Epithelial cell of esophagus (primary cell): Measurements from ENCODE around the gene SELENOF.
A peak's percentile ranks its signal among the peaks of the same experiment; 100 is the strongest.
"Not testable (repeated sequence)": the region's sequence is repeated elsewhere in the genome, so short reads cannot be mapped to it uniquely, and the experiment has no call there.

ENCODE experiments used
- DNase-seq: peaks from one replicate; pipeline ENCODE4 v3.0.0; 2010; ENCODE audit warnings: low read depth
- H3K4me3 ChIP-seq: 2 replicates; pipeline ENCODE4 v1.5.1; 2011; ENCODE audit warnings: mild to moderate bottlenecking, low read length, control low read depth
- CTCF ChIP-seq: IDR thresholded peaks from 2 replicates; pipeline ENCODE4 v1.5.1; 2011; ENCODE audit warnings: low read depth, mild to moderate bottlenecking, low read length, control low read depth, inconsistent platforms; ENCODE audit not compliant: insufficient read depth; ENCODE audit errors: missing control alignments

The SELENOF gene

GRCh38 chr1:86828024-86828423, 85.9 kb downstream of the SELENOF start:
- no peak overlapping the region for H3K4me3 ChIP-seq
- no peak for DNase-seq
- no peak for TF ChIP-seq CTCF

GRCh38 chr1:86826856-86827255, 87.1 kb downstream of the SELENOF start:
- peak; percentile 20 for DNase-seq
- no peak for TF ChIP-seq CTCF
- H3K4me3 ChIP-seq: no peak overlapping the region

DNA sequence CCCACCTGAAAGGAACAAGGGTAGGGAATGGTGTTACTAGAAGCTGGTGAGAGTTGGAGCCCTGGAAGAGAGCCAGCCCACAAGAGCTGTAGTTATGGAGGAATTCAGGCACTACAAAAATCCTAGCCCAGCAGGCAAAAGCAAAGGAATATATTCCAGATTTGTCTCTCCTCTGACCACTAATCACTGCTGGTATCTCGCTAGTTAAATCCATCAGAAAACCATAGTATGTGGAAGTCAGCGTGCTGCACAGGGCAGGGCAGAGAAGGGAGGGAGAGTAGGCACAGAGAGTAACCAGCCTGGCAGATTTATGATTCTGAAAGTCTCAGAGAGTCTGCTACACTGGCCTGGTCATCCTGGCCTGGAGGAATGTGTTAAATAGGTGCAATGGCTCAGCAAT, 88.6 kb downstream of the SELENOF start:
- no peak for DNase-seq
- H3K4me3 ChIP-seq: no peak overlapping the region
- TF ChIP-seq CTCF: no peak

DNA sequence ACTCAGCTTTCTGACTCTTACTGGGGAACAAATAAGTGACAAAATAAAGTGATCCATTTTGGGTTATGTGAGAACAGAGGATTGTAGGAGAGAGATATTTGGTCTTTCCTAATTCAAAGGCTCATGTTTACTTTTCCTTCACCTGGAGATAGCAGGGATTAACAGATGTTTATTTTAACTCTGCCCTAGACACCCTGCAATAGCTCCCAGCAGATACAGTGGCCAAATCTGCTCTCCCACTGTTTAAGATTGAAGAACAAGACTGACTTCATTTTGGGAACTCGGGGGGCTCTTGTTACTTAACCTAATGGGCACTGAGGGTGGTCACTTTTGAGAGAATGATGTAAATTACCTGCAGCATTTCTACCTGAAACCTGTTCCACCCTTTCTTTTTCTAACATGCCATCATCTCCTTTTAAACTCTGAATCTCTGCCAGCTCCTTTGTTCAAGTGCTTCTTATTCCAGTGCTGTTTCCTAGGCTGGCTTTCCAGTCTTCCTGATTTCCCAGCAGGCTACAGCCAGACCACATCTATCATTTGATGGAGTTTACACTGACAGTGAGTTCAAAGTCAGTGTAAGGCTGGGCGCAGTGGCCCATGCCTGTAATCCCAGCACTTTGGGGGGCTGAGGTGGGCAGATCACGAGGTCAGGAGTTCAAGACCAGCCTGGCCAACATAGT, 90.0 kb downstream of the SELENOF start:
- no peak for TF ChIP-seq CTCF
- no peak for DNase-seq
- H3K4me3 ChIP-seq: no peak overlapping the region

DNA sequence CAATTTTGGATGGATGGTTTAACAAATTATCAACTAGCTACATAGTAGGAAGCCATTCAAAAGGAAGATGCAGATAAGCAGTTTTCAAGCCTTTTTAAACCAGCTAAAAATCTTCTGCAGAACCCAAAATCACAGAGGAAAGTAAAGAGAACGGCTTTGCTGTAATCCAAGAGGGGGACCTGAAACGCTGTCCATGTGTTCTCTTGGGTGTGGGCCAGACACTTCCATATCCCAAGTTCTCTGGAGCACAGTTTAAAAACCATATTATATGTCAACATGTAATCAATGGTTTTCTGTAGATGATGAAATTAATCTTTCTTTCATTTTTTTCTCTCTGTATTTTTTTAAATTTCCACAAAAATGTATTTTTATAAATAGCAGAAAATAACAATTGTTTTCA, 90.5 kb downstream of the SELENOF start:
- DNase-seq: no peak
- no peak for TF ChIP-seq CTCF
- no peak overlapping the region for H3K4me3 ChIP-seq

DNA sequence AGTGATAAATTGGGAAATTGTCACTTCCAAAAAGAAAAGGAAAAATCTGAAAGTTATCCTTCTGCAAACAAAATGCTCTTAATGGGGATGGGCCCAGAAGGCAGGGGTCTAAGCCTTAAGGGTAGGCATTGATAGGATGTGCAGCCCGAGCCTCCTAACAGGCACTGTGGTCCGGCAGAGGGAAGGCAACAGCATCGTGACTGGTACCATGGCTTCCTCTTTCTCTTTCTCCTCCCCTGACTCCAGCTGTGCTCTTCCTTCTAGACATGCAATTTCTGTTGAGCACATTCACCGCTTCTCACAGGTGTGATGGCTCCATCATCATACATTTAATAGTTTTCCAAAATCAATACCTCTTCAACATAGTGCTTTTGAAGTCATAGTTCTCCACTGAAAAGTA, 91.5 kb downstream of the SELENOF start:
- DNase-seq: no peak
- TF ChIP-seq CTCF: no peak
- no peak overlapping the region for H3K4me3 ChIP-seq

DNA sequence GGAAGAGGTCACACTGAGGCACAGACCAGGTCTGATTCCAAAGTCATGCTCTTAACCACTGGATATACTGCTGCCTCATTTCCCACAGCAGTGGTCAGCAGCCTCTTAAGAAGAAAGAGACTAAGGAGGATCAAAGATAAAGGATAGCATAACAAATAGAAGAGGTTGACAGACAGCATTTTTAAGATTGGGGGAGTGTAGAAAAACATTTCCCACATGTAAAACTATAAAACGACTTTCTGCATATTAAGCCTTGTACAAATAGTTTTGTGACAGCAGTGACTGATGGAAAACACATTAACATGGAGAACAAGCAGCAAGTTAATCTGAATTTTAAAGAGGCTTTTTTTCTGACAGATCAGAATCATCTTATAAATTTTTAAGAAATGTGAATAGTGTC, 92.0 kb downstream of the SELENOF start:
- DNase-seq: no peak
- TF ChIP-seq CTCF: no peak
- H3K4me3 ChIP-seq: no peak overlapping the region

GRCh38 chr1:86819970-86820369, 94.0 kb downstream of the SELENOF start:
- DNase-seq: not testable (repeated sequence)

DNA sequence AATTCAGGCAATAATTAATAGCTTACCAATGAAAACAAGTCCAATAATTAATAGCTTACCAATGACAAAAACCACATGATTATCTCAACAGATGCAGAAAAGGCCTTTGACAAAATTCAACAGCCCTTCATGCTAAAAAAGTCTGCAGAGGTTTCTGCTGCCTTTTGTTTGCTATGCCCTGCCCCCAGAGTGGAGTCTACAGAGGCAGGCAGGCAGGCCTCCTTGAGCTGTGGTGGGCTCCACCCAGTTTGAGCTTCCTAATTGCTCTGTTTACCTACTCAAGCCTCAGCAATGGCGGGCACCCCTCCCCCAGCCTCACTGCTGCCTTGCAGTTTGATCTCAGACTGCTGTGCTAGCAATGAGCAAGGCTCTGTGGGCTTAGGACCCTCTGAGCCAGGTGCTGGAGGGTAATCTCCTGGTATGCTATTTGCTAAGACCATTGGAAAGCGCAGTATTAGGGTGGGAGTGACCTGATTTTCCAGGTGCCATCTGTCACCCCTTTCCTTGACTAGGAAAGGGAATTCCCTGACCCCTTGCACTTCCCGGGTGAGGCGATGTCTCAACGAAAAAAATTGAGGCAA, 96.6 kb downstream of the SELENOF start:
- not testable (repeated sequence) for DNase-seq, H3K4me3 ChIP-seq

More at GRCh38 chr1:86819970-86820369, 94.0 kb downstream of the SELENOF start:
- not testable (repeated sequence) for H3K4me3 ChIP-seq

DNA sequence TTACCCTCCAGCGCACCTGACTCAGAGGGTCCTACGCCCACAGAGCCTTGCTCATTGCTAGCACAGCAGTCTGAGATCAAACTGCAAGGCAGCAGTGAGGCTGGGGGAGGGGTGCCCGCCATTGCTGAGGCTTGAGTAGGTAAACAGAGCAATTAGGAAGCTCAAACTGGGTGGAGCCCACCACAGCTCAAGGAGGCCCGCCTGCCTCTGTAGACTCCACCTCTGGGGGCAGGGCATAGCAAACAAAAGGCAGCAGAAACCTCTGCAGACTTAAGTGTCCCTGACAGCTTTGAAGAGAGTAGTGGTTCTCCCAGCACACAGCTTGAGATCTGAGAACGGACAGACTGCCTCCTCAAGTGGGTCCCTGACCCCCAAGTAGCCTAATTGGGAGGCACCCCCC, 99.8 kb downstream of the SELENOF start:
- not testable (repeated sequence) for H3K4me3 ChIP-seq, DNase-seq
